Erythroblast (primary cell): ENCODE results near the gene ZNF672.

Source experiments
- GATA1 ChIP-seq: IDR thresholded peaks from 2 replicates; pipeline ENCODE4 v1.6.1; 2011; ENCODE audit warnings: low read depth, mild to moderate bottlenecking, control low read depth, low read length, moderate library complexity
- POLR2A ChIP-seq: IDR thresholded peaks from 2 replicates; pipeline ENCODE4 v1.6.1; 2011; ENCODE audit warnings: mild to moderate bottlenecking, low read length

GRCh38 chr1:248798791-248799190 lies 39.2 kb upstream of the ZNF672 start:
- TF ChIP-seq POLR2A (no peak), GATA1 (no peak)
